WTC11 (cell line): ENCODE data around the gene CRACDL.

Experiments used
- ATF3 ChIP-seq: sonication (generic); formaldehyde crosslinking; conservative IDR thresholded peaks from 2 replicates; pipeline ENCODE4 v1.8.1; 2022; ENCODE audit warnings: mild to moderate bottlenecking, missing genetic modification reagents
- FOXJ3 ChIP-seq: sonication (generic); formaldehyde crosslinking; IDR thresholded peaks from 2 replicates; pipeline ENCODE4 v1.9.0; 2021; ENCODE audit warnings: missing genetic modification reagents, mild to moderate bottlenecking, borderline replicate concordance
- JAZF1 ChIP-seq: fragments of 250-450 bp; sonication (Bioruptor Pico); IDR thresholded peaks from 2 replicates; pipeline ENCODE4 v1.9.0; 2021; ENCODE audit warnings: moderate library complexity, mild to moderate bottlenecking, inconsistent platforms
- JUN ChIP-seq: sonication (generic); formaldehyde crosslinking; IDR thresholded peaks from 2 replicates; pipeline ENCODE4 v1.8.0; 2023; ENCODE audit warnings: mild to moderate bottlenecking, missing genetic modification reagents
- TEAD4 ChIP-seq: sonication (generic); formaldehyde crosslinking; IDR thresholded peaks from 2 replicates; pipeline ENCODE4 v1.8.0; 2022; ENCODE audit warnings: mild to moderate bottlenecking, missing genetic modification reagents
- ZNF121 ChIP-seq: sonication (generic); formaldehyde crosslinking; IDR thresholded peaks from 2 replicates; pipeline ENCODE4 v1.8.0; 2023; ENCODE audit warnings: missing genetic modification reagents
- ZNF512 ChIP-seq: sonication (generic); formaldehyde crosslinking; IDR thresholded peaks from 2 replicates; pipeline ENCODE4 v1.8.1; 2022; ENCODE audit warnings: missing genetic modification reagents, borderline replicate concordance
- TF ChIP-seq, protein P1 (sequence below): sonication (generic); formaldehyde crosslinking; IDR thresholded peaks from 2 replicates; pipeline ENCODE4 v1.8.0; 2022; ENCODE audit warnings: mild to moderate bottlenecking, missing genetic modification reagents
- TF ChIP-seq, protein P2 (sequence below): fragments of 200-600 bp; IDR thresholded peaks from 2 replicates; pipeline ENCODE4 v1.8.0; 2022; ENCODE audit warnings: antibody characterized with exemption

DNA sequence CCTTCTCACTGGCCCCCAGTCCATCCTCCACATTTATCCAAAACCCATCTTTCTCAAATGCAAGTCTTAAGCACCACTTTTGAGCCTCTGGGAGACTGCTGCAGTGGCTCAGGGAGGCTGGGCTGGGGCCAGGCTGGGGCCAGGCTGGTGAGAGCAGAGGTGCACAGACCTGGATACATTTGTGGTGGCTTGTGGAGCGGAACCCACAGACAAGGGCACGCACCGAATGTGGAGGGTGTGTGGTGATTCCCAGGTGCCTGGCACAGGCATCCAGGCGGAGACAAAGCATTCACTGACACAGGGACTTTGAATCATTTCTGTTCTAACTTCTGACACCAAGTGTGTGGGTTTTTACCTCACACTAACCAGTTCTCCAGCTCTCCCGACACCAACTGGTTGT is 162.9 kb downstream of the CRACDL start:
- TF ChIP-seq TEAD4 (CRISPR knock-in tag) (no peak), JAZF1 (no peak), ZNF121 (no peak), ATF3 (CRISPR knock-in tag) (no peak), FOXJ3 (CRISPR knock-in tag) (no peak), JUN (CRISPR knock-in tag) (no peak), ZNF512 (CRISPR knock-in tag) (no peak)
- TF ChIP-seq, protein P1, sequence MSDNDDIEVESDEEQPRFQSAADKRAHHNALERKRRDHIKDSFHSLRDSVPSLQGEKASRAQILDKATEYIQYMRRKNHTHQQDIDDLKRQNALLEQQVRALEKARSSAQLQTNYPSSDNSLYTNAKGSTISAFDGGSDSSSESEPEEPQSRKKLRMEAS (CRISPR knock-in tag): no peak
- TF ChIP-seq, protein P2, sequence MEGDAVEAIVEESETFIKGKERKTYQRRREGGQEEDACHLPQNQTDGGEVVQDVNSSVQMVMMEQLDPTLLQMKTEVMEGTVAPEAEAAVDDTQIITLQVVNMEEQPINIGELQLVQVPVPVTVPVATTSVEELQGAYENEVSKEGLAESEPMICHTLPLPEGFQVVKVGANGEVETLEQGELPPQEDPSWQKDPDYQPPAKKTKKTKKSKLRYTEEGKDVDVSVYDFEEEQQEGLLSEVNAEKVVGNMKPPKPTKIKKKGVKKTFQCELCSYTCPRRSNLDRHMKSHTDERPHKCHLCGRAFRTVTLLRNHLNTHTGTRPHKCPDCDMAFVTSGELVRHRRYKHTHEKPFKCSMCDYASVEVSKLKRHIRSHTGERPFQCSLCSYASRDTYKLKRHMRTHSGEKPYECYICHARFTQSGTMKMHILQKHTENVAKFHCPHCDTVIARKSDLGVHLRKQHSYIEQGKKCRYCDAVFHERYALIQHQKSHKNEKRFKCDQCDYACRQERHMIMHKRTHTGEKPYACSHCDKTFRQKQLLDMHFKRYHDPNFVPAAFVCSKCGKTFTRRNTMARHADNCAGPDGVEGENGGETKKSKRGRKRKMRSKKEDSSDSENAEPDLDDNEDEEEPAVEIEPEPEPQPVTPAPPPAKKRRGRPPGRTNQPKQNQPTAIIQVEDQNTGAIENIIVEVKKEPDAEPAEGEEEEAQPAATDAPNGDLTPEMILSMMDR: no peak
